Type B pancreatic cell (in vitro differentiated cells): ENCODE data around the gene ZFP92. TPM values are rescaled to one million over a fixed set of nuclear protein-coding genes. Genes with fewer than 3 reads are reported as not detected.

Experiments used
- DNase-seq: peaks from one replicate; pipeline ENCODE4 v3.0.0; 2021; ENCODE audit warnings: mixed read lengths; ENCODE audit not compliant: unreplicated experiment; ENCODE audit errors: extremely low spot score
- H3K27ac Mint-ChIP-seq: 2 replicates; pipeline ENCODE4 v1.8.0; 2021; ENCODE audit warnings: mild to moderate bottlenecking, mixed read lengths
- H3K27me3 Mint-ChIP-seq: 2 replicates; pipeline ENCODE4 v1.8.0; 2021; ENCODE audit warnings: mixed read lengths
- H3K36me3 Mint-ChIP-seq: 2 replicates; pipeline ENCODE4 v1.8.0; 2021; ENCODE audit warnings: mixed read lengths
- H3K4me1 Mint-ChIP-seq: one replicate; pipeline ENCODE4 v1.8.0; 2021; ENCODE audit warnings: mixed read lengths; ENCODE audit not compliant: unreplicated experiment
- H3K4me3 Mint-ChIP-seq: 2 replicates; pipeline ENCODE4 v1.8.0; 2021; ENCODE audit warnings: mild to moderate bottlenecking, mixed read lengths
- H3K9me3 Mint-ChIP-seq: 2 replicates; pipeline ENCODE4 v1.8.0; 2021; ENCODE audit warnings: mixed read lengths
- total RNA-seq: library from RNA; stranded (reverse); gene quantifications from 2 replicates; pipeline ENCODE4 v1.2.1, GENCODE V29; 2021; ENCODE audit warnings: low replicate concordance
- TF ChIP-seq, protein P1 (sequence below): fragments of 200-600 bp; sonication (generic); conservative IDR thresholded peaks from 2 replicates; pipeline ENCODE4 v1.5.0; 2021; ENCODE audit warnings: antibody characterized with exemption, mild to moderate bottlenecking

ZFP92 gene
- total RNA-seq, 1 donor from 2014 or later: 0.41 TPM

DNA sequence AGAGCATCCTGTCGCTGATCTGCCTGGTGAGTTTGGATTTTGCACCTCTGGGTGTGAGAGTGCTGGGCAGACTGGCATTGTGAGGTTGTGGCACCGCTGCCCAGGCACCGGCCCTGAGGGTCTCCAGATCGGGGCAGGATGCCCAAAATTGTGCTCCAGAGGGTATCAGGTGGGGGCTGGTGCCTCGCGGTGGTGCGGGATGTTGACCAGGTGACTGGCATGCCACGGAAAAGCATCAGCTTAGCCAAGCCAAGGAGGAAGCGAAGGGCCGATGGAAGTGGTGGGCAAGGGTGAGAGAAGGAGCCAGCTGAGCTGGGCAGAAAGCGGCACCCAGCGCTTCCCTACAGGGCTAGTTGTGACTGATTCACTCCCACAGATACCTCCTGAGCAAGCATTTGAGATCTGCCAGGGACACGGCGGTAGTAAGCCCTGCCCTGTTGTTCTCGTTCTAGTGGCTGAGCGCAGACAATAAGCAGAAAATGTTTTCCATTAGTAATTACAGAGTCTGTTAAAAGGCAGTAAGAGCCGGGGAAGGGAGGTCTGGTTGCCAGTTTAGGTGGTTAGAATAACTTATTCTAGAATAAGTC lies 809 bp downstream of the ZFP92 start:
- Mint-ChIP-seq H3K27me3 (peaks cover 17% of the 10 kb centered on the region), H3K36me3 (no peaks in the 10 kb centered on the region), H3K9me3 (no peaks in the 10 kb centered on the region), H3K4me3 (no peak overlapping the region), H3K27ac (no peak overlapping the region), H3K4me1 (no peaks in the 10 kb centered on the region)
- DNase-seq: no peak
- TF ChIP-seq, protein P1, sequence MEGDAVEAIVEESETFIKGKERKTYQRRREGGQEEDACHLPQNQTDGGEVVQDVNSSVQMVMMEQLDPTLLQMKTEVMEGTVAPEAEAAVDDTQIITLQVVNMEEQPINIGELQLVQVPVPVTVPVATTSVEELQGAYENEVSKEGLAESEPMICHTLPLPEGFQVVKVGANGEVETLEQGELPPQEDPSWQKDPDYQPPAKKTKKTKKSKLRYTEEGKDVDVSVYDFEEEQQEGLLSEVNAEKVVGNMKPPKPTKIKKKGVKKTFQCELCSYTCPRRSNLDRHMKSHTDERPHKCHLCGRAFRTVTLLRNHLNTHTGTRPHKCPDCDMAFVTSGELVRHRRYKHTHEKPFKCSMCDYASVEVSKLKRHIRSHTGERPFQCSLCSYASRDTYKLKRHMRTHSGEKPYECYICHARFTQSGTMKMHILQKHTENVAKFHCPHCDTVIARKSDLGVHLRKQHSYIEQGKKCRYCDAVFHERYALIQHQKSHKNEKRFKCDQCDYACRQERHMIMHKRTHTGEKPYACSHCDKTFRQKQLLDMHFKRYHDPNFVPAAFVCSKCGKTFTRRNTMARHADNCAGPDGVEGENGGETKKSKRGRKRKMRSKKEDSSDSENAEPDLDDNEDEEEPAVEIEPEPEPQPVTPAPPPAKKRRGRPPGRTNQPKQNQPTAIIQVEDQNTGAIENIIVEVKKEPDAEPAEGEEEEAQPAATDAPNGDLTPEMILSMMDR: no peak

GRCh38 chrX:153412746-153413720 lies 1.8 kb downstream of the ZFP92 start:
- H3K4me1 Mint-ChIP-seq: no peaks in the 10 kb centered on the region
- H3K4me3 Mint-ChIP-seq: no peak overlapping the region
- TF ChIP-seq, protein P1: peak; percentile 36
- peaks cover 17% of the 10 kb centered on the region for H3K27me3 Mint-ChIP-seq
- H3K36me3 Mint-ChIP-seq: no peaks in the 10 kb centered on the region
- no peak overlapping the region for H3K27ac Mint-ChIP-seq
- DNase-seq: no peak
- no peaks in the 10 kb centered on the region for H3K9me3 Mint-ChIP-seq

- H3K4me1 Mint-ChIP-seq: no peaks in the 10 kb centered on the region
These were observed 2.5 kb downstream of the ZFP92 start for GRCh38 chrX:153413731-153414130.

DNA sequence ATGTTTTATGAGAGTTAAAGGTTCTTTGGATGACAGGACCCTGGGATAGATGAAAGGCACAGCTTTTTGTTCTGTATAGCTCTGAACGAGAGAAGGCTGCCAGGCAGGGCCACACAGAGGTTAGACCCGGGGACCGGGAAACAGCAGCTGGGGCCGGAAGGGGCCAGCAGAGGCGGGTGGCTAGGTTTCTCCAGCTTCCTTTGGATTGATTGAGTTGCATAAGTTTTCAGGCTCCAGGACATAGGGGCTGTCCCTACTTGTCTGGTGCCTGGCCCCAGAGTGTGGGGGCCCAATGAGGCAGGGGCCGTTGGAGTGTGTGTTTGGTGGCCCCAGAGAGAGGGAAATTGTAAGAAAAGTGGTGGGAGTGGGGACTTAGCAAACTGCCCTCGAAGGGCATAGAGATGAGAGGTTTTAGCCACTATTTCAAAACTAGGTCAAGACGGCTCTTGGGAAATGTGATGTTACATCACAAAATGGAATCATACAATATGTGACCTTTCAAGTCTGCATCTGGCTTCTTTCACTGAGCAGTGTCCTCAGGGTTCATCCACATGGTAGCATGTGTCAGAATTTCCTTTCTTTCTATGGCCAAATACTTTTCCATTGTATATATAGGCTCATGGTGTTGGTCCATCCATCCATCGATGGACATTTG lies 3.7 kb downstream of the ZFP92 start:
- TF ChIP-seq, protein P1: no peak
- no peak for DNase-seq
- Mint-ChIP-seq H3K9me3 (no peaks in the 10 kb centered on the region), H3K27me3 (peaks cover 17% of the 10 kb centered on the region), H3K36me3 (no peaks in the 10 kb centered on the region), H3K4me1 (no peaks in the 10 kb centered on the region), H3K27ac (no peak overlapping the region), H3K4me3 (no peak overlapping the region)

More at GRCh38 chrX:153413731-153414130, 2.5 kb downstream of the ZFP92 start:
- H3K4me3 Mint-ChIP-seq: no peak overlapping the region
- H3K27me3 Mint-ChIP-seq: peaks cover 17% of the 10 kb centered on the region
- TF ChIP-seq, protein P1: no peak
- no peak for DNase-seq
- H3K36me3 Mint-ChIP-seq: no peaks in the 10 kb centered on the region
- H3K9me3 Mint-ChIP-seq: no peaks in the 10 kb centered on the region
- H3K27ac Mint-ChIP-seq: no peak overlapping the region

DNA sequence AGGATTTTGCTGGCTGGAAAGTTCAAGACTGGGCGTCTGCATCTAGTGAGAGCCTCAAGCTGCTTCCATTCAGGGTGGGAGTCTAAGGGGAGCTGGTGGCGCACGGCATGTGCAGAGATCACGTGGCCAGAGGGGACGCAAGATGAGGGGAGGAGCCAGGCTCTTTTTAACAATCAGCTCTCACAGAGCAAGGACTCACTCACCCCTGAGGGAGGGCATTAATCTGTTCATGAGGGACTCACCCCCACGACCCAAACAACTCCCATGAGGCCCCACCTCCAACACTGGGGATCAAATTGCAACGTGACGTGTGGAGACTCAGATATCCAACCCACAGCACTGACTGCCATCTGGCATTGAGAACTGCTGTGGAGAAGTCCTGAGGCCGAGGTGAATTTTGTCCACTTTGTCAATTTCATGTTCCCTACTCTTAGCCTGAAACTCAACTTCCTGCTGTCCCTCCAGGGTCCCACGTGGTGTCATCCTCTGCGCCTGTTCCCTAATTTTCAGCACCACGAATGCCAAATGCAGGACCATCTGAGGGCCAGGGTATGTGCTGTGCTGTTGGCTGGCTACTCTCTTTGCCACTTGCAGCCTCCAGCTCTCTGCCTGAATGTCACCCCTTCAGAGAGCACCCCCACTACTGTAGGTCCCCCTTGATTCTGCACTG lies 5.6 kb downstream of the ZFP92 start:
- Mint-ChIP-seq H3K9me3 (no peaks in the 10 kb centered on the region), H3K4me3 (no peak overlapping the region), H3K36me3 (no peaks in the 10 kb centered on the region), H3K27ac (no peak overlapping the region), H3K27me3 (peaks cover 11% of the 10 kb centered on the region), H3K4me1 (no peaks in the 10 kb centered on the region)
- TF ChIP-seq, protein P1: no peak
- DNase-seq: no peak
